GM12872 (cell line): ENCODE data around the gene RBP2.

Source experiments
- CTCF ChIP-seq: IDR thresholded peaks from 3 replicates; pipeline ENCODE4 v1.5.1; 2011; ENCODE audit warnings: low read depth, mild to moderate bottlenecking, low read length, moderate library complexity; ENCODE audit not compliant: insufficient read depth

Gene RBP2

DNA sequence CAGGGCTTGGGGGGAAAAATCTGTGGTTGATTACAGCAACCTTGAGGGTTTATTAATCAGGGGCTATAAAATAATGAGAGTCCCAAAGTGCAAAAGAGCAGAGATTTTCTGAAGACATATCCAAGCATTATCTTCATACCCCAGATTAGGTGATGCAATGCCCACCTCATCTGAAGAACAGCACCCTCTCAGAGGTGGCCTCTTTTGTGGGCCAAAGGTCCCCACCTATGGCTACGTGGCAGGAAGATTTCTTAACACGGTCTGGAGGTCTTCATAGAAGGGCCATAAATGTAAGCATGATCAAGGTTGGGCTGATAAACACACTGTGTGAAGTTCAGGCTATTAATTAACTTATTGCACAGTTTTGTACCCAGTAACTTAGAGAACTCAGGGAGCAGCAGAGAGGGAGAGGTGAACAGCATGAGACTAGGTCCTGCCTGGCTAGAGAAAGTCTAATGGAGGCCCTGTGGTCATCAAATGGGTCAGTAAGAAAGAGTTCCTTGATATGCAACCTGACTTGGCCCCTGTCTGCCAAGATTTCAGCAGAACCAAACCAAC is 29.6 kb upstream of the RBP2 start:
- TF ChIP-seq CTCF = no peak

- no peak for TF ChIP-seq CTCF
These were observed 23.2 kb upstream of the RBP2 start for GRCh38 chr3:139499536-139499935.

DNA sequence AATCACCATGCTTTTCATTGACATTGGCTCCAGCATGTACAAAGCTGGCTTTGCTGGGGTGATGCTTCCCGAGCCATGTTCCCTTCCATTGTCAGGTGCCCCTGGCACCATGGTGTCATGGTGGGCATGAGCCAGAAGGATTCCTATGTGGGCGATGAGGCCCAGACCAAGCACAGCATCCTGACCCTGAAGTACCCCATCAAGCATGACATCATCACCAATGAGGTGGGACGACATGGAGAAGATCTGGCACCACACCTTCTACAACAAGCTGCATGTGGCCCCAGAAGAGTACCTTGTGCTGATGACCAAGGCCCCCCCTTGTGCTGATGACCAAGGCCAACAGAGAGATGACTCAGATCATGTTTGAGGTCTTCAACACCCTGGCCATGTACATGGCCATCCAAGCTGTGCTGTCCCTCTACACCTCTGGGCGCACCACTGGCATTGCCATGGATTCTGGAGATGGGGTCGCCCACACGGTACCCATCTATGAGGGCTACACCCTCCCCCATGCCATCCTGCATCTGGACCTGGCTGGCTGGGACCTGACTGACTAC is 17.6 kb upstream of the RBP2 start:
- no peak for TF ChIP-seq CTCF

DNA sequence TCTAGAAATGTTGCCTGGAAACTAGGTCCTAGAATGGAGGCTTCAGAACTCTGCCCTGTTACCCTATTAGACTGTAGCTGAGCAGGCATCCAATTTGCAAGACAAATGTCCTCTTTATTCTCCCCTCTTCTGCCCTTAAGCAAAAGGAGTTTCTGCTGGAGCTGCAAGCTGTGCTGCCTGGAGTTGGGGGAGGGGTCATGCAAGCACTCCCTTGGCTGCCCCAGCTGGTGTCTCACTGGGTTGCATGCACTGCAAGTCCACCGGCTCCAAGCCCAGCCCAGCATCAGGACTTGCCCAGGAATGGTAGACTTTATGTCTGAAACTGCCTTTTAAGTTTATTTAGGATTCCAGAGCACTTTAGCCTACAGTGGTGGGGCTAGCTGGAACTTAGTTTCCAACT is 15.7 kb upstream of the RBP2 start:
- TF ChIP-seq CTCF = no peak

DNA sequence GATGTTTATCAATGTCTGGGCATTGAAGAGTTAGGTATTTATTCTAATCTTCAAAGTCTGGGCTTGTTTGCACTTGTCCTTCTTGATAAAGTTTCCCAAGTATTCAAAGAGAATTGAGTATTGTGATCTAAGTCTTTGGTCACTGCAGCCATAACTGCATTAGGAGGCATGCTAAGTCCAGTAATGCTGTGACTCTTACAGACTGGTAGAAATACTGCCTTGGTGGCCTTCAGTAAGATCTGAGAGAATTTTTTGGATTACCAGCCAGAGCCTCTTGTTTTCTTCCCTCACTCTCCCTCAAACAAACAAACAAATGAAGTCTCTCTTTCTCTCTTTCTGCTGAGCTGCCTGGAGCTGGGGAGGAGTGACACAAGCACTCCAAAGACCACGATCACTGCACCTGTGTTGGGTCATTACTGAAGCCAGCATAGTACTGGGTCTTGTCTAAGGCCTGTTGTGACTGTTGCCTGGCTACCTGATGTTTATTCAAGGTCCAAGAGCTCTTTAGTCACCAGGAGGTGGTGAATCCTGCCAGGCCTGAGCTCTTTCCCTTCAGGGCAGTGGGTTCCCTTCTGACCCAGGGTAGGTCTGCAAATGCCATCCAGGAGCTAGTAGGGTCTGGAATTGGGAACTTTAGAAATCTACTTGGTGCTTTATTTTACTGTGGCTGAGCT is 14.8 kb upstream of the RBP2 start:
- no peak for TF ChIP-seq CTCF

- no peak for TF ChIP-seq CTCF
These were observed 5.9 kb upstream of the RBP2 start for GRCh38 chr3:139482206-139482605.

DNA sequence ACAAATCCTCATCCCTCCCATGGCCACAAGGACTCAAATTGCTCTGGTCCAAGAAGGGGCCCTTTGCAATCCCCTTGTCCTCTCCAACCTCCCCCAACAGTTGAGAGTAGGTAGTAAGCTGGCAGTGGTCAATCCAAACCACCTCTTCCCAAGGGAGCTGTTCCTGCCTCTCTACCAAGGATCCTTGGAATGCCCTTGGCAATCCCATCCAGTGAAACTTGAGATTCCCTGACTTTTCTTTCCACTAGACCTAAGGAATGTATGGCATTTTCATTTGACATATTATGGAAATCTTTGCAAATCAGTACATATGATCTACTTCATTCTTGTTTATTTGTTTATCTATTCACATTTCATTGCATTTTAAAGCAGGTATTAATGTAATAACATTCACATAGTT is 4.8 kb upstream of the RBP2 start:
- TF ChIP-seq CTCF = no peak
